Calu3 (cell line): ENCODE data around the gene PDS5A. TPM values are rescaled to one million over a fixed set of nuclear protein-coding genes. Genes with fewer than 3 reads are reported as not detected.
A peak's percentile ranks its signal among the peaks of the same experiment; 100 is the strongest.

ENCODE experiments used
- BruUV-seq: library from RNA; stranded (reverse); fragments of 400-500 nt; replicated peaks from 2 replicates; lab custom pipeline; 2021; lab: Mats Ljungman, UMichigan
- CTCF ChIA-PET: fragments of 300-600 bp; sonication (Branson Sonifier 250); formaldehyde crosslinking; loops from one replicate; lab custom pipeline; 2022; ENCODE audit warnings: antibody characterized with exemption; lab: Charles Lee
- DNase-seq: peaks from one replicate; pipeline ENCODE4 v3.0.0; 2022
- H3K27ac Mint-ChIP-seq: one replicate; pipeline ENCODE4 v1.8.0; 2022; ENCODE audit warnings: mixed read lengths; ENCODE audit not compliant: unreplicated experiment
- H3K27me3 Mint-ChIP-seq: one replicate; pipeline ENCODE4 v1.8.0; 2022; ENCODE audit warnings: mixed read lengths; ENCODE audit not compliant: unreplicated experiment
- H3K36me3 Mint-ChIP-seq: one replicate; pipeline ENCODE4 v1.8.0; 2022; ENCODE audit warnings: mild to moderate bottlenecking, moderate library complexity, mixed read lengths; ENCODE audit not compliant: insufficient read depth, unreplicated experiment
- H3K4me1 Mint-ChIP-seq: one replicate; pipeline ENCODE4 v1.8.0; 2022; ENCODE audit warnings: mild to moderate bottlenecking, low read depth, mixed read lengths; ENCODE audit not compliant: unreplicated experiment
- H3K4me3 Mint-ChIP-seq: one replicate; pipeline ENCODE4 v1.8.0; 2022; ENCODE audit warnings: mild to moderate bottlenecking, low read depth, moderate library complexity, mixed read lengths; ENCODE audit not compliant: unreplicated experiment
- H3K9me3 Mint-ChIP-seq: one replicate; pipeline ENCODE4 v1.8.0; 2022; ENCODE audit warnings: low read depth, mixed read lengths; ENCODE audit not compliant: unreplicated experiment
- intact Hi-C: fragments of 100-400 bp; cut with micrococcal nuclease; formaldehyde crosslinking; loops from one replicate; pipeline ENCODE4 v1.10.0; 2022; ENCODE audit not compliant: unreplicated experiment
- total RNA-seq: library from RNA; stranded (reverse); gene quantifications from 2 replicates; pipeline ENCODE4 v1.2.3, GENCODE V29; 2022
- TF ChIP-seq, protein P1 (sequence below): fragments of 200-600 bp; IDR thresholded peaks from one replicate; pipeline ENCODE4 v1.8.0; 2022; ENCODE audit warnings: antibody characterized with exemption; ENCODE audit not compliant: unreplicated experiment

PDS5A gene
- total RNA-seq, 1 experiment from 2014 or later: 49.1 TPM

DNA sequence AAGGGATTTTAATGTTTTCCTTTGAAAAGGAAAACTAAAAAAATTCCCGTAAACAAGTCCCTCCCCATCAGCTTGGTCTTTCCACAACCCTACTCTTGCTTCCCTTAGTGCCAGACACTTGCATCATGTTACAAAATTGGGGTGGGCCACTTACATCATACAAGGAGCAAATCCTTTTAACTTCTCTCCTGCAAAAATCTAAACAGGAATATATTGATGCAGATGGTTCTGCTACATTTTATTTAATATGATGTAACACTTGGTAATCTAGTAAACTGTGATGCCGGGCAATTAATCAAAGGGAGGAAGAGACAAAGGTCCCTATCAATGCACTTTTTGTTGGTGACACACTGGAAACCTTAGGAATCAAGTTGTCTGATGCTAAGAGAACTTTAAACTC is 154.5 kb downstream of the PDS5A start:
- H3K27me3 Mint-ChIP-seq: no peaks in the 10 kb centered on the region
- no peaks in the 10 kb centered on the region for H3K36me3 Mint-ChIP-seq
- peaks cover 10% of the 10 kb centered on the region for H3K4me1 Mint-ChIP-seq
- no peaks in the 10 kb centered on the region for H3K9me3 Mint-ChIP-seq
- peak overlapping the region; percentile 57 for H3K27ac Mint-ChIP-seq
- TF ChIP-seq, protein P1, sequence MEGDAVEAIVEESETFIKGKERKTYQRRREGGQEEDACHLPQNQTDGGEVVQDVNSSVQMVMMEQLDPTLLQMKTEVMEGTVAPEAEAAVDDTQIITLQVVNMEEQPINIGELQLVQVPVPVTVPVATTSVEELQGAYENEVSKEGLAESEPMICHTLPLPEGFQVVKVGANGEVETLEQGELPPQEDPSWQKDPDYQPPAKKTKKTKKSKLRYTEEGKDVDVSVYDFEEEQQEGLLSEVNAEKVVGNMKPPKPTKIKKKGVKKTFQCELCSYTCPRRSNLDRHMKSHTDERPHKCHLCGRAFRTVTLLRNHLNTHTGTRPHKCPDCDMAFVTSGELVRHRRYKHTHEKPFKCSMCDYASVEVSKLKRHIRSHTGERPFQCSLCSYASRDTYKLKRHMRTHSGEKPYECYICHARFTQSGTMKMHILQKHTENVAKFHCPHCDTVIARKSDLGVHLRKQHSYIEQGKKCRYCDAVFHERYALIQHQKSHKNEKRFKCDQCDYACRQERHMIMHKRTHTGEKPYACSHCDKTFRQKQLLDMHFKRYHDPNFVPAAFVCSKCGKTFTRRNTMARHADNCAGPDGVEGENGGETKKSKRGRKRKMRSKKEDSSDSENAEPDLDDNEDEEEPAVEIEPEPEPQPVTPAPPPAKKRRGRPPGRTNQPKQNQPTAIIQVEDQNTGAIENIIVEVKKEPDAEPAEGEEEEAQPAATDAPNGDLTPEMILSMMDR: no peak
- no TSS peak for BruUV-seq
- CTCF ChIA-PET: no interaction called here
- H3K4me3 Mint-ChIP-seq: no peak overlapping the region
- intact Hi-C loops: no loop called here
- no peak for DNase-seq

GRCh38 chr4:39822662-39823061 is 155.0 kb downstream of the PDS5A start:
- Mint-ChIP-seq H3K4me3 (no peak overlapping the region), H3K4me1 (peaks cover 10% of the 10 kb centered on the region), H3K27me3 (no peaks in the 10 kb centered on the region), H3K9me3 (no peaks in the 10 kb centered on the region), H3K27ac (no peak overlapping the region), H3K36me3 (no peaks in the 10 kb centered on the region)
- CTCF ChIA-PET: no interaction called here
- intact Hi-C loops: no loop called here
- no peak for DNase-seq
- TF ChIP-seq, protein P1: no peak
- no TSS peak for BruUV-seq

DNA sequence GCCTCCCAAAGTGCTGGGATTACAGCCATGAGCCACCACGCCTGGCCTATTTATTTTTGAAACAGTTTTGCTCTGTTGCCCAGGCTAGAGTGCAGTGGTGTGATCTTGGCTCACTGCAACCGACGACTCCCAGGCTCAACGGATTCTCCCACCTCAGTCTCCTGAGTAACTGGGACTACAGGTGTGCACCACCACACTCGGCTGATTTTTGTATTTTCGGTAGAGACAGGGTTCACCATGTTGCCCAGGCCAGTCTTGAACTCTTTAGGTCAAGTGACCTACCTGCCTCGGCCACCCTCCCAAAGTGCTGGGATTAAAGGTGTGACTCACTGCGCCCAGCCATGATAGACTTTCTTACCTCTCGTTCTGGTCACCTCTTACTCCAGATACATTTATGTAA is 155.8 kb downstream of the PDS5A start:
- no peaks in the 10 kb centered on the region for H3K9me3 Mint-ChIP-seq
- no TSS peak for BruUV-seq
- H3K27me3 Mint-ChIP-seq: no peaks in the 10 kb centered on the region
- H3K4me3 Mint-ChIP-seq: no peak overlapping the region
- TF ChIP-seq, protein P1: no peak
- intact Hi-C loops: no loop called here
- no peak for DNase-seq
- CTCF ChIA-PET: no interaction called here
- H3K36me3 Mint-ChIP-seq: no peaks in the 10 kb centered on the region
- no peak overlapping the region for H3K27ac Mint-ChIP-seq
- H3K4me1 Mint-ChIP-seq: peaks cover 10% of the 10 kb centered on the region

GRCh38 chr4:39820186-39820585 is 157.5 kb downstream of the PDS5A start:
- Mint-ChIP-seq H3K9me3 (no peaks in the 10 kb centered on the region), H3K4me3 (no peak overlapping the region), H3K27ac (no peak overlapping the region), H3K4me1 (peaks cover 10% of the 10 kb centered on the region), H3K36me3 (no peaks in the 10 kb centered on the region), H3K27me3 (no peaks in the 10 kb centered on the region)
- CTCF ChIA-PET: no interaction called here
- intact Hi-C loops: no loop called here
- DNase-seq: no peak
- TF ChIP-seq, protein P1: no peak
- no TSS peak for BruUV-seq
